ENCODE measurements around the gene AHI1. TPM values are rescaled to one million over a fixed set of nuclear protein-coding genes. Genes with fewer than 3 reads are reported as not detected.
A peak's percentile ranks its signal among the peaks of the same experiment; 100 is the strongest.

Gene AHI1
- total RNA-seq, 1 donor: 29.8 TPM

- TF ChIP-seq CTCF (IDR thresholded peaks at IDR 0.05; ENCODE audit: insufficient read depth, low read depth, low read length): no peak
- peak overlapping the region; percentile 2 for H3K4me3 ChIP-seq (ENCODE audit: low read depth, low read length)
- peak; percentile 93 for DNase-seq (ENCODE audit: low read depth)
Measured at GRCh38 chr6:135274561-135275293, 222.8 kb downstream of the AHI1 start.

- TF ChIP-seq CTCF (IDR thresholded peaks at IDR 0.05; ENCODE audit: insufficient read depth, low read depth, low read length): no peak
- no peak for DNase-seq (ENCODE audit: low read depth)
- H3K4me3 ChIP-seq (ENCODE audit: low read depth, low read length): no peak overlapping the region
Measured at GRCh38 chr6:135271626-135272025, 225.9 kb downstream of the AHI1 start.

- H3K4me3 ChIP-seq (ENCODE audit: low read depth, low read length): no peak overlapping the region
- no peak for TF ChIP-seq CTCF (IDR thresholded peaks at IDR 0.05; ENCODE audit: insufficient read depth, low read depth, low read length)
- peak; percentile 26 for DNase-seq (ENCODE audit: low read depth)
Measured at GRCh38 chr6:135270676-135271536, 226.6 kb downstream of the AHI1 start.

- TF ChIP-seq CTCF (IDR thresholded peaks at IDR 0.05; ENCODE audit: insufficient read depth, low read depth, low read length): no peak
- H3K4me3 ChIP-seq (ENCODE audit: low read depth, low read length): no peak overlapping the region
- no peak for DNase-seq (ENCODE audit: low read depth)
Measured at GRCh38 chr6:135269481-135269891, 228.1 kb downstream of the AHI1 start.

- no peak overlapping the region for H3K4me3 ChIP-seq (ENCODE audit: low read depth, low read length)
- no peak for DNase-seq (ENCODE audit: low read depth)
Measured at GRCh38 chr6:135268740-135269139, 228.8 kb downstream of the AHI1 start.

GRCh38 chr6:135268263-135268662 lies 229.3 kb downstream of the AHI1 start:
- DNase-seq (ENCODE audit: low read depth): no peak

More at GRCh38 chr6:135268740-135269139, 228.8 kb downstream of the AHI1 start:
- no peak for TF ChIP-seq CTCF (IDR thresholded peaks at IDR 0.05; ENCODE audit: insufficient read depth, low read depth, low read length)

More at GRCh38 chr6:135268263-135268662, 229.3 kb downstream of the AHI1 start:
- H3K4me3 ChIP-seq (ENCODE audit: low read depth, low read length): no peak overlapping the region
- TF ChIP-seq CTCF (IDR thresholded peaks at IDR 0.05; ENCODE audit: insufficient read depth, low read depth, low read length): no peak

All from fibroblast of villous mesenchyme (primary cell).